MM.1S (cell line): ENCODE data around the gene SEC63.

ENCODE experiments used
- EZH2 ChIP-seq: fragments of 300-600 bp; sonication (generic); optimal IDR thresholded peaks from 2 replicates; pipeline ENCODE3; 2017; ENCODE audit warnings: low read depth, mild to moderate bottlenecking, antibody characterized with exemption, low read length, mixed read lengths
- EZH2phosphoT487 ChIP-seq: fragments of 300-600 bp; sonication (generic); IDR thresholded peaks from 2 replicates; pipeline ENCODE4 v1.6.1; 2018; ENCODE audit warnings: antibody characterized with exemption, low read length
- TF ChIP-seq, protein P1 (sequence below): fragments of 300-600 bp; sonication (generic); IDR thresholded peaks from 2 replicates; pipeline ENCODE4 v1.5.1; 2016; ENCODE audit warnings: antibody characterized with exemption, low read length, mixed read lengths

DNA sequence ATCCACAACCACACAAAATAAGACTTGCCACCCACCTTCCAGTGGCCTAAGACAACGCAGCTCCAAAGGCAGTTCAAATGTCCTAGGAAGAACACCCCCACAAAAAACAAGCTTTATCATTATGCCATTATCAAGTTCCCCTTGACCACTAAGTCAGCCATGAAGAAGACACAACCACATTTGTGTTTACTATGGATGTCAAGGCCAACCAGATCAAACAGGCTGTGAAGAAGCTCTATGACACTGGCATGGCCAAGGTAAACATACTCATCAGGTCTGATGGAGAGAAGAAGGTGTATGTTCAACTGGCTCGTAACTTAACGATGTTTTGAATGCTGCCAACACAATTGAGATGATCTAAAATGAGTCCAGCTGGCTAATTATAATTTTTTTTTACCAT, 26.1 kb downstream of the SEC63 start:
- TF ChIP-seq, protein P1, sequence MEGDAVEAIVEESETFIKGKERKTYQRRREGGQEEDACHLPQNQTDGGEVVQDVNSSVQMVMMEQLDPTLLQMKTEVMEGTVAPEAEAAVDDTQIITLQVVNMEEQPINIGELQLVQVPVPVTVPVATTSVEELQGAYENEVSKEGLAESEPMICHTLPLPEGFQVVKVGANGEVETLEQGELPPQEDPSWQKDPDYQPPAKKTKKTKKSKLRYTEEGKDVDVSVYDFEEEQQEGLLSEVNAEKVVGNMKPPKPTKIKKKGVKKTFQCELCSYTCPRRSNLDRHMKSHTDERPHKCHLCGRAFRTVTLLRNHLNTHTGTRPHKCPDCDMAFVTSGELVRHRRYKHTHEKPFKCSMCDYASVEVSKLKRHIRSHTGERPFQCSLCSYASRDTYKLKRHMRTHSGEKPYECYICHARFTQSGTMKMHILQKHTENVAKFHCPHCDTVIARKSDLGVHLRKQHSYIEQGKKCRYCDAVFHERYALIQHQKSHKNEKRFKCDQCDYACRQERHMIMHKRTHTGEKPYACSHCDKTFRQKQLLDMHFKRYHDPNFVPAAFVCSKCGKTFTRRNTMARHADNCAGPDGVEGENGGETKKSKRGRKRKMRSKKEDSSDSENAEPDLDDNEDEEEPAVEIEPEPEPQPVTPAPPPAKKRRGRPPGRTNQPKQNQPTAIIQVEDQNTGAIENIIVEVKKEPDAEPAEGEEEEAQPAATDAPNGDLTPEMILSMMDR = no peak
- TF ChIP-seq EZH2 = no peak
- no peak for TF ChIP-seq EZH2phosphoT487
